ENCODE measurements around the gene PAX3. TPM values are rescaled to one million over a fixed set of nuclear protein-coding genes. Genes with fewer than 3 reads are reported as not detected.

Gene PAX3
- total RNA-seq, 1 experiment from 2014 or later, result not detected

GRCh38 chr2:222238072-222238471 lies 60.7 kb downstream of the PAX3 start:
- DNase-seq (ENCODE audit: low read depth, low spot score) (no peak), ATAC-seq (no peak)
- no peak overlapping the region for H3K9ac ChIP-seq (ENCODE audit: low read length)
- H3K27me3 ChIP-seq (ENCODE audit: insufficient read depth, low read length), result peaks cover 76% of the 10 kb centered on the region
- TF ChIP-seq YY1 (IDR thresholded peaks at IDR 0.05; ENCODE audit: extremely low read depth, insufficient replicate concordance, low read depth, low read length) (no peak), SP1 (IDR thresholded peaks at IDR 0.05; ENCODE audit: low read depth) (no peak), ELF1 (IDR thresholded peaks at IDR 0.05; ENCODE audit: borderline replicate concordance, low read depth) (no peak), POLR2A (IDR thresholded peaks at IDR 0.05; ENCODE audit: borderline replicate concordance, extremely low read depth, insufficient read depth, insufficient read length) (no peak), JUND (IDR thresholded peaks at IDR 0.05) (no peak), ZFX (IDR thresholded peaks at IDR 0.05) (no peak), ZNF274 (IDR thresholded peaks at IDR 0.05; ENCODE audit: low read depth, low read length) (no peak), SRF (IDR thresholded peaks at IDR 0.05; ENCODE audit: low read depth) (no peak), RAD21 (IDR thresholded peaks at IDR 0.05; ENCODE audit: low read depth) (no peak), TCF7L2 (IDR thresholded peaks at IDR 0.05; ENCODE audit: borderline replicate concordance, extremely low read depth, insufficient read depth, insufficient read length) (no peak), POLR2AphosphoS5 (IDR thresholded peaks at IDR 0.05; ENCODE audit: low read depth, low read length) (no peak), SIN3A (IDR thresholded peaks at IDR 0.05; ENCODE audit: low read depth) (no peak), CTCF (IDR thresholded peaks at IDR 0.05 in 2 of 3, conservative IDR thresholded peaks at IDR 0.05 in 1 of 3; ENCODE audit: borderline replicate concordance in 1 of 3, insufficient read depth in 1 of 3, low read depth in 2 of 3, low read length in 2 of 3) (no peak), EZH2 (IDR thresholded peaks at IDR 0.05) (no peak), CEBPB (IDR thresholded peaks at IDR 0.05; ENCODE audit: low read depth) (no peak)
- no peak overlapping the region for H3K4me2 ChIP-seq (ENCODE audit: low read length)
- no peaks in the 10 kb centered on the region for H4K20me1 ChIP-seq (ENCODE audit: insufficient read depth)
- ChIA-PET CTCF (no interaction called here), RAD21 (ENCODE audit: low non-redundant PET in 1 of 2, low total read pairs in 2 of 2, uncharacterized antibody in 2 of 2, unreplicated experiment in 2 of 2) (interaction anchor here in 1 of 2 experiments (0.7 kb wide), 1 partner anchor 229 kb away, joined by 4 read pairs; no protein-coding TSS in a partner anchor), POLR2A (no interaction called here)
- no peak overlapping the region for H2AFZ ChIP-seq (ENCODE audit: low read depth, low read length, poor library complexity, severe bottlenecking)
- H3K4me1 ChIP-seq (ENCODE audit: control insufficient read depth in 1 of 2, insufficient read depth in 2 of 2, low read length in 2 of 2), result no peaks in the 10 kb centered on the region
- intact Hi-C loops (cut with micrococcal nuclease), result no loop called here
- BruUV-seq (replicated peaks), result no TSS peak
- no peaks in the 10 kb centered on the region for H3K9me3 ChIP-seq (ENCODE audit: control insufficient read depth in 1 of 2, insufficient read depth in 1 of 2, low read depth in 1 of 2, low read length in 2 of 2)
- no peak overlapping the region for H3K4me3 ChIP-seq (replicated peaks in 1 of 2; ENCODE audit: low read depth in 1 of 2, low read length in 2 of 2)
- H3K27ac ChIP-seq (ENCODE audit: low read depth, low read length), result no peak overlapping the region
- H3K79me2 ChIP-seq (ENCODE audit: insufficient read depth, low read length), result no peaks in the 10 kb centered on the region
- no peaks in the 10 kb centered on the region for H3K36me3 ChIP-seq (ENCODE audit: control insufficient read depth in 1 of 2, insufficient read depth in 2 of 2, low read length in 2 of 2)
- H3K9me2 ChIP-seq (ENCODE audit: insufficient read depth), result no peaks in the 10 kb centered on the region
